K562 (cell line): ENCODE measurements around the gene FAF2. TPM values are rescaled to one million over a fixed set of nuclear protein-coding genes. Genes with fewer than 3 reads are reported as not detected.

Experiments
- ESRRB ChIP-seq: fragments of 250-450 bp; sonication (Bioruptor Pico); IDR thresholded peaks from 2 replicates; pipeline ENCODE4 v1.5.0; 2020; ENCODE audit warnings: mild to moderate bottlenecking, moderate library complexity, borderline replicate concordance
- HIVEP1 ChIP-seq: fragments of 250-450 bp; sonication (Bioruptor Pico); IDR thresholded peaks from 2 replicates; pipeline ENCODE4 v1.4.0; 2020; ENCODE audit warnings: mild to moderate bottlenecking
- HOXB6 ChIP-seq: fragments of 250-450 bp; sonication (Bioruptor Pico); IDR thresholded peaks from 2 replicates; pipeline ENCODE4 v1.5.1; 2022; ENCODE audit warnings: mild to moderate bottlenecking, borderline replicate concordance
- KLF1 ChIP-seq: fragments of 450-650 bp; IDR thresholded peaks from 2 replicates; pipeline ENCODE4 v1.6.1; 2016; ENCODE audit warnings: missing genetic modification characterization, missing compliant biosample characterization
- MIER1 ChIP-seq: fragments of 450-650 bp; IDR thresholded peaks from 2 replicates; pipeline ENCODE4 v1.6.1; 2016; ENCODE audit warnings: antibody characterized with exemption, mild to moderate bottlenecking, low read depth
- NFE2L1 ChIP-seq: fragments of 450-650 bp; IDR thresholded peaks from 2 replicates; pipeline ENCODE4 v1.6.1; 2016; ENCODE audit warnings: missing genetic modification characterization, low read depth, mild to moderate bottlenecking, missing compliant biosample characterization, moderate library complexity, borderline replicate concordance
- PCBP2 ChIP-seq: fragments of 200-400 bp; formaldehyde crosslinking; IDR thresholded peaks from 2 replicates; pipeline ENCODE4 v1.6.1; 2018; ENCODE audit warnings: low read length, low read depth, mild to moderate bottlenecking, moderate library complexity; ENCODE audit not compliant: poor library complexity, severe bottlenecking
- SRSF1 ChIP-seq: fragments of 200-400 bp; formaldehyde crosslinking; IDR thresholded peaks from 2 replicates; pipeline ENCODE4 v1.6.1; 2017; ENCODE audit warnings: mild to moderate bottlenecking, low read depth, low read length, moderate library complexity
- USF2 ChIP-seq: sonication (generic); formaldehyde crosslinking; IDR thresholded peaks from 2 replicates; pipeline ENCODE4 v1.5.0; 2020; ENCODE audit warnings: missing genetic modification reagents
- ZBTB2 ChIP-seq: fragments of 450-650 bp; IDR thresholded peaks from 2 replicates; pipeline ENCODE4 v1.6.1; 2016; ENCODE audit warnings: antibody characterized with exemption
- ZMIZ1 ChIP-seq, 2 experiments: fragments of 150-350 bp in 1 of 2; IDR thresholded peaks; 2 replicates each; pipeline ENCODE4 v1.6.1; 2012 to 2016; ENCODE audit warnings: low read depth in 2 of 2, low read length in 2 of 2, mild to moderate bottlenecking in 1 of 2, moderate library complexity in 1 of 2
- ZNF133 ChIP-seq: fragments of 250-450 bp; sonication (Bioruptor Pico); IDR thresholded peaks from 2 replicates; pipeline ENCODE4 v1.4.0; 2020; ENCODE audit warnings: mild to moderate bottlenecking
- ZNF436 ChIP-seq: fragments of 250-450, 450-650 bp; sonication (Bioruptor Pico); formaldehyde crosslinking; IDR thresholded peaks from 2 replicates; pipeline ENCODE4 v1.7.0; 2020; ENCODE audit warnings: mild to moderate bottlenecking
- ZNF609 ChIP-seq: sonication (generic); formaldehyde crosslinking; IDR thresholded peaks from 2 replicates; pipeline ENCODE4 v1.8.1; 2023; ENCODE audit warnings: missing genetic modification reagents, mild to moderate bottlenecking, borderline replicate concordance
- ZNF707 ChIP-seq: fragments of 250-450 bp; sonication (Bioruptor Pico); conservative IDR thresholded peaks from 2 replicates; pipeline ENCODE4 v1.8.0; 2022; ENCODE audit warnings: inconsistent platforms, mild to moderate bottlenecking, moderate library complexity
- ZNF76 ChIP-seq: fragments of 250-450 bp; sonication (Bioruptor Pico); IDR thresholded peaks from 2 replicates; pipeline ENCODE4 v1.4.0; 2020; ENCODE audit warnings: mild to moderate bottlenecking, moderate library complexity, borderline replicate concordance
- polyA plus RNA-seq, 8 experiments: library from polyadenylated mRNA; depleted of rRNA in 4 of 8; stranded (reverse) in 5 of 8; unstranded in 3 of 8; fragments of >200 nt; fragmentation: Nextera tagmentation in 2 of 8; fragmentation: Illumina TruSeq in 1 of 8; extraction: Ambion mirVana in 2 of 8; extraction: Trizol in 1 of 8; gene quantifications; 2 replicates each; pipeline versions ENCODE4 v1.2.1 to v1.2.3, GENCODE V29; 2011 to 2014; ENCODE audit warnings: inconsistent platforms in 1 of 8, missing spikeins in 1 of 8
- total RNA-seq, 7 experiments: library from RNA; depleted of rRNA in 6 of 7; stranded (reverse); fragments of >200 nt in 6 of 7; fragmentation: Illumina TruSeq in 2 of 7; extraction: Trizol in 2 of 7; gene quantifications; 2 replicates each; pipeline versions ENCODE4 v1.2.1 to v1.2.3, GENCODE V29; 2011 to 2021; ENCODE audit warnings: low replicate concordance in 1 of 7

Gene FAF2
- total and polyA plus RNA-seq, 9 of the 15 experiments (the other 6 are each of a cell fraction or from before 2014, with no cell fraction given): 25.0 to 44.6 (median 36.1) TPM

- TF ChIP-seq ZMIZ1 (IDR thresholded peaks at IDR 0.05; ENCODE audit: low read depth in 2 of 2, low read length in 2 of 2) (no peak), ZNF609 (CRISPR knock-in tag) (no peak), KLF1 (tag) (no peak), ESRRB (CRISPR knock-in tag) (no peak), SRSF1 (no peak), NFE2L1 (tag) (no peak), ZNF76 (CRISPR knock-in tag) (no peak), USF2 (CRISPR knock-in tag) (no peak), ZNF707 (CRISPR knock-in tag) (no peak), HIVEP1 (CRISPR knock-in tag) (no peak), ZNF133 (CRISPR knock-in tag) (no peak), PCBP2 (no peak), HOXB6 (CRISPR knock-in tag) (no peak), ZNF436 (CRISPR knock-in tag) (no peak), ZBTB2 (no peak), MIER1 (no peak)
Measured at GRCh38 chr5:176536132-176536901, 88.1 kb downstream of the FAF2 start (continued).
